ENCODE measurements around the gene ABCA3. TPM values are rescaled to one million over a fixed set of nuclear protein-coding genes. Genes with fewer than 3 reads are reported as not detected.

Gene ABCA3
- total and polyA plus RNA-seq, 2 experiments from 2014 or later: 3.0 to 4.1 TPM

GRCh38 chr16:2299915-2300192 lies 40.7 kb downstream of the ABCA3 start:
- 0 out of 2 replicates have a peak, but pooled peaks cover 7% of the 10 kb centered on the region for H3K9me2 ChIP-seq (ENCODE audit: insufficient read depth)
- H3K27ac ChIP-seq (ENCODE audit: low read depth): no peak overlapping the region
- peak; percentile 13; the same call in 1 of the 3 replicates for ATAC-seq

More at GRCh38 chr16:2299915-2300192, 40.7 kb downstream of the ABCA3 start:
- DNase-seq (ENCODE audit: low spot score): no peak
- no peaks in the 10 kb centered on the region for H3K9me3 Mint-ChIP-seq
- Histone ChIP-seq H2AFZ (no peak overlapping the region), H3K4me3 (no peak overlapping the region), H4K20me1 (replicated peaks; ENCODE audit: insufficient read depth) (no peaks in the 10 kb centered on the region), H3K79me2 (replicated peaks; ENCODE audit: insufficient read depth) (no peaks in the 10 kb centered on the region), H3K36me3 (ENCODE audit: insufficient read depth) (no peaks in the 10 kb centered on the region), H3F3A (replicated peaks; ENCODE audit: low read depth) (no peaks in the 10 kb centered on the region), H3K4me2 (no peak overlapping the region), H3K4me1 (ENCODE audit: insufficient read depth) (no peaks in the 10 kb centered on the region), H3K27me3 (ENCODE audit: insufficient read depth) (no peaks in the 10 kb centered on the region)
- H3K4me3 Mint-ChIP-seq: no peak overlapping the region
- H3K27ac Mint-ChIP-seq: no peak overlapping the region
- peaks cover 17% of the 10 kb centered on the region for H3K27me3 Mint-ChIP-seq (ENCODE audit: insufficient read depth, low read depth, poor library complexity)
- H3K36me3 Mint-ChIP-seq (ENCODE audit: low read depth): no peaks in the 10 kb centered on the region
- TF ChIP-seq, protein P1, sequence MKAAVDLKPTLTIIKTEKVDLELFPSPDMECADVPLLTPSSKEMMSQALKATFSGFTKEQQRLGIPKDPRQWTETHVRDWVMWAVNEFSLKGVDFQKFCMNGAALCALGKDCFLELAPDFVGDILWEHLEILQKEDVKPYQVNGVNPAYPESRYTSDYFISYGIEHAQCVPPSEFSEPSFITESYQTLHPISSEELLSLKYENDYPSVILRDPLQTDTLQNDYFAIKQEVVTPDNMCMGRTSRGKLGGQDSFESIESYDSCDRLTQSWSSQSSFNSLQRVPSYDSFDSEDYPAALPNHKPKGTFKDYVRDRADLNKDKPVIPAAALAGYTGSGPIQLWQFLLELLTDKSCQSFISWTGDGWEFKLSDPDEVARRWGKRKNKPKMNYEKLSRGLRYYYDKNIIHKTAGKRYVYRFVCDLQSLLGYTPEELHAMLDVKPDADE (IDR thresholded peaks at IDR 0.05): no peak
- TF ChIP-seq STAT1 (IDR thresholded peaks at IDR 0.05; ENCODE audit: unreplicated experiment) (no peak), CREB1 (CRISPR knock-in tag; IDR thresholded peaks at IDR 0.05; ENCODE audit: low read depth) (no peak), ZNF331 (CRISPR knock-in tag; IDR thresholded peaks at IDR 0.05; ENCODE audit: low read depth) (no peak), ZNF114 (CRISPR knock-in tag; IDR thresholded peaks at IDR 0.05) (no peak), POLR2AphosphoS5 (IDR thresholded peaks at IDR 0.05; ENCODE audit: low read depth) (no peak), EZH2phosphoT487 (IDR thresholded peaks at IDR 0.05; ENCODE audit: unreplicated experiment) (no peak), CTCF (conservative IDR thresholded peaks at IDR 0.05; ENCODE audit: low read depth in 2 of 2) (no peak), EZH2 (IDR thresholded peaks at IDR 0.05; ENCODE audit: low read depth, unreplicated experiment) (no peak), NANOG (IDR thresholded peaks at IDR 0.05; ENCODE audit: borderline replicate concordance) (no peak), ZNF462 (CRISPR knock-in tag; IDR thresholded peaks at IDR 0.05) (no peak), JUNB (IDR thresholded peaks at IDR 0.05; ENCODE audit: unreplicated experiment) (no peak), REST (IDR thresholded peaks at IDR 0.05; ENCODE audit: unreplicated experiment) (no peak)
- no peaks in the 10 kb centered on the region for H3K4me1 Mint-ChIP-seq
